GM12892 (cell line): ENCODE results near the gene STAB1.

Experiments used
- DNase-seq: peaks from one replicate; pipeline ENCODE4 v3.0.0; 2011; ENCODE audit not compliant: insufficient read length
- FAIRE-seq: peaks from 2 replicates; lab custom pipeline; 2011; peaks lifted over from hg19 to GRCh38; lab: Jason Lieb, UNC
- POLR2A ChIP-seq: IDR thresholded peaks from 2 replicates; pipeline ENCODE4 v1.6.1; 2011; ENCODE audit warnings: low read depth, low read length, control low read depth
- POLR2AphosphoS5 ChIP-seq: IDR thresholded peaks from 2 replicates; pipeline ENCODE4 v1.6.1; 2011; ENCODE audit warnings: low read depth, low read length, control low read depth
- TAF1 ChIP-seq: IDR thresholded peaks from 2 replicates; pipeline ENCODE4 v1.6.1; 2011; ENCODE audit warnings: low read depth, mild to moderate bottlenecking, control low read depth, low read length, borderline replicate concordance

Gene STAB1

GRCh38 chr3:52492059-52492458 is 3.1 kb upstream of the STAB1 start:
- FAIRE-seq (no peak), DNase-seq (no peak)
- TF ChIP-seq POLR2AphosphoS5 (no peak), POLR2A (no peak)

- DNase-seq (no peak), FAIRE-seq (no peak)
- TF ChIP-seq TAF1 (no peak), POLR2AphosphoS5 (no peak), POLR2A (no peak)
Observed at GRCh38 chr3:52493232-52494017, 1.7 kb upstream of the STAB1 start.

- no peak for TF ChIP-seq POLR2AphosphoS5
- TF ChIP-seq TAF1, result no peak
- no peak for TF ChIP-seq POLR2A
- no peak for FAIRE-seq
- no peak for DNase-seq
Observed at GRCh38 chr3:52494445-52494844, 693 bp upstream of the STAB1 start.

GRCh38 chr3:52495777-52496602 is 852 bp downstream of the STAB1 start:
- FAIRE-seq (no peak), DNase-seq (no peak)
- TF ChIP-seq TAF1, result no peak
- no peak for TF ChIP-seq POLR2A
- TF ChIP-seq POLR2AphosphoS5, result no peak

- FAIRE-seq (no peak), DNase-seq (no peak)
- no peak for TF ChIP-seq POLR2A
- no peak for TF ChIP-seq POLR2AphosphoS5
- no peak for TF ChIP-seq TAF1
Observed at GRCh38 chr3:52498137-52499054, 3.3 kb downstream of the STAB1 start.

- FAIRE-seq (no peak), DNase-seq (no peak)
- TF ChIP-seq POLR2AphosphoS5 (no peak), TAF1 (no peak), POLR2A (no peak)
Observed at GRCh38 chr3:52501046-52501445, 5.9 kb downstream of the STAB1 start.

GRCh38 chr3:52502001-52502400 is 6.9 kb downstream of the STAB1 start:
- no peak for FAIRE-seq
- TF ChIP-seq TAF1 (no peak), POLR2AphosphoS5 (no peak), POLR2A (no peak)

GRCh38 chr3:52502808-52503350 is 7.7 kb downstream of the STAB1 start:
- TF ChIP-seq POLR2AphosphoS5, result no peak
- no peak for TF ChIP-seq TAF1
- TF ChIP-seq POLR2A, result no peak
- DNase-seq (no peak), FAIRE-seq (no peak)

More at GRCh38 chr3:52502001-52502400, 6.9 kb downstream of the STAB1 start:
- DNase-seq, result no peak

- DNase-seq (no peak), FAIRE-seq (no peak)
- TF ChIP-seq TAF1, result no peak
- no peak for TF ChIP-seq POLR2A
- TF ChIP-seq POLR2AphosphoS5, result no peak
Observed at GRCh38 chr3:52503788-52504424, 8.8 kb downstream of the STAB1 start.

GRCh38 chr3:52504977-52505376 is 9.8 kb downstream of the STAB1 start:
- FAIRE-seq, result no peak
- no peak for DNase-seq
- TF ChIP-seq TAF1 (no peak), POLR2AphosphoS5 (no peak), POLR2A (no peak)
